Measurements from ENCODE around the gene OMP. TPM values are rescaled to one million over a fixed set of nuclear protein-coding genes. Genes with fewer than 3 reads are reported as not detected.
"Not testable (repeated sequence)": the region's sequence is repeated elsewhere in the genome, so short reads cannot be mapped to it uniquely, and the experiment has no call there.

Gene OMP, protein sequence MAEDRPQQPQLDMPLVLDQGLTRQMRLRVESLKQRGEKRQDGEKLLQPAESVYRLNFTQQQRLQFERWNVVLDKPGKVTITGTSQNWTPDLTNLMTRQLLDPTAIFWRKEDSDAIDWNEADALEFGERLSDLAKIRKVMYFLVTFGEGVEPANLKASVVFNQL
- 1.0 TPM for total RNA-seq

DNA sequence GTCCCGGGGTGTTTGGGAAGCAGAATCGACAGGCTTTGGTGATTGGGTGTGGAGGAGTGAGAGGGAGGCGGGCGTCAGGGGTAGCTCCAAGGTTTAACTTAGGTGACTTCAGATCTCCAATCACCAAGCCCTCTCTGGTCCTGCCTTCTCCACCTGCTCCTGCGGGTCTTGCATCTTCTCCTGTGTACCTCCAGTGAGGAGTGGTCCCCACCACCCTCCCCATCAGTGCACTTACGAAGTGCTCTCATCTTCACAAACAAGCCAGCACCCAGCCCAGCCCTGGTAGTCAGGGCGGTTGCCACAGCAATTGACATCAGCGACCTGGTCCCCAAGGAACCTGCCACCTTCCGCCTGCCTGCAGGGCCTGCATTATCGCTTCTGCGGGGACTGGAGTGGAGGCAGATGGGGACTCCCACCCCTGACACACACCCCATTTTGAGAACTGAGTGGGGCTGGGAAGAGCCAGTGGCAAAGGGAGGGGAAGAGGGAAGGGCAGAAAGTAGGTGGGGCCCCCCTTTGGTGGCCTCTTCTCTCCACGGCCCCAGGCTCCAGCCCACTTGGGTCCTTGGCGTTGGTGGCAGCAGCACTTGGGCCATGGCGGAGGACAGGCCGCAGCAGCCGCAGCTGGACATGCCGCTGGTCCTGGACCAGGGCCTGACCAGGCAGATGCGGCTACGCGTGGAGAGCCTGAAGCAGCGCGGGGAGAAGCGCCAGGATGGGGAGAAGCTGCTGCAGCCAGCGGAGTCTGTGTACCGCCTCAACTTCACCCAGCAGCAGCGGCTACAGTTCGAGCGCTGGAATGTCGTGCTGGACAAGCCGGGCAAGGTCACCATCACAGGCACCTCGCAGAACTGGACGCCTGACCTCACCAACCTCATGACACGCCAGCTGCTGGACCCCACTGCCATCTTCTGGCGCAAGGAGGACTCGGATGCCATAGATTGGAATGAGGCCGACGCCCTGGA is at the start of gene OMP:
Gene OMP (plus strand): TSS at position 595 of the 965 bp plus-strand sequence. CDS start 0 bp downstream, at position 595.
- no peak for DNase-seq

- no peak for DNase-seq
These were observed 49.2 kb upstream of the OMP start for GRCh38 chr11:77053217-77054015.

GRCh38 chr11:77054084-77054483 is 48.6 kb upstream of the OMP start:
- DNase-seq = no peak

DNA sequence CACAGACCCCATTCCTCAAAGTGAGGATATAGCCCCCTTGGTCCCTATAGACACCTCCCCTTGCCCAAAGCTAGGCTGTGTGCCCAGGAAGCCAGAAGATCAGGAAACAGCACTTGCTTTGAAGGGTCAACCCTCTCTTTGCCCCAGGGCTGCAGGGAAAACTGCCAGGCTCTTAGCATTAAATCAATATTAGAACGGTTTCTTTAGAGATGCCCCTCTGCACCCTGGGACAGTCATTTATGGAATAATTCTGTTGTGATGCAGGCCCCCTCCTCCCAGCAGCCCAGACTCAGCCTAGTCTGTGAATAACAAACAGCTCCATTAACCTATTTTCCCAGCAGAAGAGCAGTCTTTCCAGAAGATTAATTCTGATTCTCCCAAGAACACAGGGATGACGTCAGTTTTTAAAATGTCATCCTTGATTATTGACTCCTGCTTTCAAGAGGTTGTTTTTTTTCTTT is 47.5 kb upstream of the OMP start:
- DNase-seq = no peak

- DNase-seq = no peak
These were observed 46.7 kb upstream of the OMP start for GRCh38 chr11:77055913-77056312.

- DNase-seq = no peak
These were observed 45.7 kb upstream of the OMP start for GRCh38 chr11:77056814-77057402.

- DNase-seq = no peak
These were observed 44.6 kb upstream of the OMP start for GRCh38 chr11:77057938-77058474.

- DNase-seq = no peak
These were observed 43.7 kb upstream of the OMP start for GRCh38 chr11:77058900-77059299.

DNA sequence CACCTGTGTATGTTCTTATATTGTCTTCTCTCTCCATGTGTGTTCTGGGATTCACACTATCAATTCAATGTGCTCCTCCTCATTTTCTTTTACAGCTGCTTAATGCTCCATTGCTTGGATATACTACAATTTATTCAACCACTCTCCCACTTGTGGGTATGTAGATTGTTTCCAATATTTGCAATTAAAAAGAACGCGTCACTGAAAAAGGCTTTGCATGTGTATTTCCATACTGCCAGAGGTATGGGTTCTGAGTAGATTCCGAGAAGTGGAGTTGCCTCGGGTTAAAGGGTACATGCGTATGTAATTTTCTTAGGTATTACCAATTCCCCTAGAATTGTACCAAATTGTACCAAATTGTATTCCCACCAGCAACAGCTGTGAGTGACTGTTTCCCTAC is 42.8 kb upstream of the OMP start:
- no peak for DNase-seq

GRCh38 chr11:77060234-77060633 is 42.4 kb upstream of the OMP start:
- no peak for DNase-seq

DNA sequence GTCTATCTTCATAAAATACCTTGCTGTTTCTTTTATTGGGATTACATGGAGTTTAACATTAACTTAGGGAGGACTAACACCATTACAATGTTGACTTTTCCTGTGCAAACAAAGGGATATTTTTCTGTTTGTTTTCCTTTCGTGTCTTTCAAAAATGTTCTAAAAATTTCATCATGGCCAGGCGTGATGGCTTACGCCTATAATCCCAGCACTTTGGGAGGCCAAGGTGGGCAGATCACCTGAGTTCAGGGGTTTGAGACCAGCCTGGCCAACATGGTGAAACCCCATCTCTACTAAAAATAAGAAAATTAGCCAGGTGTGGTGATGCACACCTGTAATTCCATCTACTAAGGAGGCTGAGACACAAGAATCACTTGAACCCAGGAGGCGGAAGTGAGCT is 41.4 kb upstream of the OMP start:
- not testable (repeated sequence) for DNase-seq

DNA sequence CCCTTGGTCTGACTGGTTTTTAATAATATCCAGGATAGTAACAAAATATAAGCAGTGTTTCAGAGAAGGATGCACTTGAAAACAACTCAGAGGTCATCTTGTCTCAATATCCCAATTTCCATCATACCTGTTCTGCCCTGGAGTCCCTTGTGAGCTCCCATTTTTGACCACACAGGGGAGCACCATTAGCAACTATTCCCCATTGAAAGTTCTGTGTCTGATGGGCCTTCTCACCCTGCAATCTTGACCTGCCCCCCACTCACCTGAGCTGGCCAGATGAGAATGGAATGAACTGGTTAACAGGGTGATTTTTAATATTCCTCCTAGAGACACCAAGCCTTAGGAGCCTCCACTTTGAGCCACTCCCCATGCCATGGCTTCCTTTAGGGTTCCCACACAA is 39.7 kb upstream of the OMP start:
- no peak for DNase-seq

DNA sequence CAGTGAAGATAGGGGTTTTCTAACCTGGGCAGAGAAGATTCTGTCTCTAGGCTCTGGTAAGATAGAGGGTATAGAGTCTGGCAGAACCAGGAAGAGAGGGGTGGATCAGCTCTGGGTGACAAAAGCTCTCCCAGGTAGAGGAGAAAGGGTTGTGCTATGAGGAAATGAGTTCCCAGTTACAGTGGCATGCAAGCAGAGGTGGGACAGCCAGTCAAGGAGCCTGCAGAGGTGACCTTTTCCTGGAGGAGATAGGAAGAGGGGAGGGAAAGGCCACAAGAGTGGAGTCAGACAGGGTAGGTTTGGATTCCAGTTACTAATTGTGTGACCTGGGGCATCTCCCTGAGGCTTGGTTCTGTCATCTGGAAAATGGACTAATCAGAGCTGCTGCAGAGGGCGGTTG is 39.2 kb upstream of the OMP start:
- no peak for DNase-seq

GRCh38 chr11:77063861-77064260 is 38.8 kb upstream of the OMP start:
- DNase-seq = no peak

DNA sequence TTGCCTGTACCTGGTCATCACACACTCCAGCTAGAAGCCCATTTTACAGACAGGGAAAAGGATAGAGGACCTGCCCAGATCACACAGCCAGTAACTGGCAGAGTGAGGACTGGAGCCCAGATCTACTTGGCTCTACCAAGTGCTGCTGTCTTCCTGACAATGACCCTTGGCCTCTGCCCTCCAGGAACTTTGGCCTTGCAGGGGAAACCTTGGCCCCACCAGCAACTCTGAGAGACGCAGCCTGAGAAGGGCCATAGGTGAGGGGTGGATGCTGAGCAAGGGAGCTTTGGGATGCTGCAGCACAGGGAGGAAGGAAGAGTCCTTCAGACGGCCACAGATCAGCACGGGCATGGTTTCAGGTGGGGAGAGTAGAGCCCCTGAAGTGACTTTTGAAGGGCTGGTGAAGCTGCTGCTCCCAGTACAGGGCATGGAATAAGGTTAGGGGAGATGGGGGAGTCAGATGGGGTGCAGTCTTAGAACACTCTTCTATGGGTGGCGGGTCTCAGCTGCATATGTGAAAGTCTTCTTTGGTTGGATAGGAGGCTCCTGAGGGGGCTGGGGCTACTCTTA is 37.9 kb upstream of the OMP start:
- DNase-seq = no peak

DNA sequence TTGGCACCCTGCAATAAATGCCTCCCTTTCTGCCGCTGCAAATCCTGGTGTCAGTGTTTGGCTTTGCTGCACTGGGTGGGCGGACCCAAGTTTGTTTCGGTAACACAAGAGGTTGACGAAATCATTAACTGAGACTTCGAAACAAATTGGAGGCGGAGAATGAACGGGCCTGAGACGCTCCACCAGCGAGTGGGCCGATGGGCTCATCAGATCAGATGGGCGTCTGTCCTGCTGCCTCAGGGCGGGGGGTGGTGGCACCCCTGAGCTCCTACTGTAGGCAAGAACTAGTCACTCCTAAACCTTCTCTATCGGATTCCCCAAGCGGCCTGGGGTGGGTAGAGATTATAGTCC is 36.8 kb upstream of the OMP start:
- DNase-seq = peak; percentile 59

DNA sequence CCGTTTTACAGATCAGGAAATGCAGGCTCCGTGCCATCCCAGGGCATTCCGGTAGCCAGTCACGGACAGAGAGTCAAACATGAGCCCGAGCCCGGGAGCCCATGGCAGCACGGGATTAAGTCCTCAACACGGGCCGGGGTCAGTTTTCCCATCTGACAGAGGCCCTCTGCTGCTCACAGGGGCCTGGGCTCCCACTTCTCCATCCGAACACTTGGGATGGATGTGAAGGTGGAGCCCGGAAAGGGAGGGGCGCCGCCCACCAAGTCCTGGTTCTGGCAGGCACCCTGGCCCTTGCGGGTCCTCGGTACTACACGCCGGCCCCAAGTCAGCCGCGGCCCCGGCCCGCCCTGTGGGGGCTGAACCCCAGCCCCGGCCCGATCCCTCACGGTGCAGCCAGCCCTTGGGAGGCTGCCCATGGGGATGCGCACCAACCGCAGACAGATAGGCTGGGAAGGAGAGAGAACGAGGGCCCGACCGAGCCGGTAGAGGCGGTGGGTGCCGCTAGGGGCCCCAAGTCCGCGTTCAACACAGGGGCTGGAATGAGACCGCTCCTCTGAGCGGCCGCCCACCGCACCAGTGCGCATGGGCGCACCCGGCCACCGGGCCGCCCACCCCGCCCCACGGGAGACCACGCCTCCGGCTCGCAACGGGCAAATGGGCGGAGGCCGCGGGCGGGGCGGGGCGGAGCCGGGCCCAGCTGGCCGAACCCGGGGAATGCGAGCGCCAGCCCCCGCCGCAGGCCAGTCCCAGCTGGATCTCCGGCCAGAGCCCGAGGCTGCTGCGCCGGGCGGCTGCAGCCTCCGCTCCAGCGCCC is 36.2 kb upstream of the OMP start, which contains the start of gene CAPN5:
Gene CAPN5 (plus strand): TSS at position 743 of the 814 bp plus-strand sequence. CDS start 17,916 bp downstream, outside the sequence.
- DNase-seq = peak; percentile 97

DNA sequence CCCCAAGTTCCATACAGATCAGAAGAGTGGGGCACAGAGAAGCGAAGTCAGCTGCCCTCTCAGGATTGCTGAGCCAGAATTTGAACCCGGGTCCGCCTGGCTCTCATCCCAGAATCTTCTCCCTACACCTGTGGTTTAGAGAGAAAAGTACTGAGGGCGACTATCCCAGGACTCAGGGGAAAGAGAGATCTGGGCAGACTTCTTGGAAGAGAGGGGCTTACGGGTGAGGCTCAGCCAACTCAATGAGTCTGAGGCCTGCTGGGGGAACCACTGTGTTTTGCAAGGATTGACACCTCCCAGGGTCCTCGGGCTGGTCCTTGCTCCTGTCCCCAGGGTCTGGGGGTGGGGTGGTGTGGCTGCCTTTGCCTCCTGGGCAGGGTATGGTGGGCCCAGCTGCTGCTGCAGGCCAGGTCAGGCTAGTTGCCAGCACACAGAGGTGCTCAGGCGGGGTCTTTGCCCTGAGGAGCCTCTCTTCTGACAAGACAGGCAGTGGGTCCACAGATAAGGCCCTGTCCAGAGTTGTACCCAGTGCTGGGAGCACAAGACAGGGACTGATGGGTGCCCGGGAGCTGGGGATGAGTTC is 34.7 kb upstream of the OMP start:
- no peak for DNase-seq

DNA sequence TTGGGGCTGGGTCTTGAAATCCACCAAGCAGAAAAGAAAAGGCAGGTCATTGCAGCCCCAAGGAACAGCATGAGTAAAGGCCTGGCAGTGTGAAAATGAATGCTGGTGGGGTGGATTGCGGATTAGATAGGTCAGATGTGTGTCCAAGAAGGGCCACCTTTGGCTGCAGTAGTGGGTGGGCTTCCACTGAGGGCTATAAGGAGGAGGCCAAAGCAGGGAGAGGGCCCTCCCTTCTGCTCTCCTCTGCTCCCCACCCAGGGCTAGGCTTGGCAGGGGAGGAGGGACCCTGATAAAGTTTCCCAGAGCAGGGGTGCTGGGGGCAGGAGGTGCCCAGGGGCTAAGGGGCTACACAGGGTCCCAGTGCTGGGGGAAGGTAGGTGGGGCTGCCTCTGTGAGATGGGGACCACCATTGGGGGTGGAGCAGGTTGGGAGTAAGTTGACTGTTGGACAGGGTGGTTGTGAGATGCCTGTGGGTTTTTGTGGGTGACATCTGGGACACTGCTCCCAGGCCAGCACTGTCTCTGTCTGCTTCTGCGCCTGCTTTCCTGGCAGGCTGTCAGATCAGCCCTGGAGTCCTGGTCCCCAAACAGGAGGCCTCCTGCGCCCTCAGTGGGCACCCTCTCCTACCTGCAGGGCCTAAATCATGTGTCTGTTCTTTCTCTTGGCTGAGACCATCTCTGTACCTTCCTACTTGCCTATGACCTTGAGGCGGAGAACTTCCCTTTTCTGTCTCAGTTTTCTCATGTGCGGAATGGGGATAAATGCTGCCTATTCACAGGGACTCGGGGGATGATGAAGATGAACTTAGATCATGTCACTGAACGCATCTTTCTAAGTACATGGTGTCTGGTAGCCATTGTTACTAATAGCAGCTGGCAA is 33.9 kb upstream of the OMP start:
- DNase-seq = no peak
